SK-N-SH treated with all-trans-retinoic acid at 6 μM for 48 hours (cell line): ENCODE data around the gene RBBP7.
A peak's percentile ranks its signal among the peaks of the same experiment; 100 is the strongest.

Experiments
- ATAC-seq: fragments of 200-7000 bp; cut with Tn5 transposase; 3 replicates; pipeline ENCODE4 v1.9.1; 2020; ENCODE audit warnings: mild to moderate bottlenecking, moderate library complexity
- ARNTL ChIP-seq: fragments of 450-650 bp; formaldehyde crosslinking; IDR thresholded peaks from 2 replicates; pipeline ENCODE4 v1.5.0; 2020; ENCODE audit warnings: low read depth, mild to moderate bottlenecking, moderate library complexity, borderline replicate concordance
- BACH2 ChIP-seq: fragments of 250-450 bp; sonication (Bioruptor Pico); IDR thresholded peaks from 2 replicates; pipeline ENCODE4 v1.9.0; 2021; ENCODE audit warnings: mild to moderate bottlenecking, borderline replicate concordance
- CREB5 ChIP-seq: fragments of 250-450 bp; sonication (Bioruptor Pico); IDR thresholded peaks from 2 replicates; pipeline ENCODE4 v1.5.1; 2020; ENCODE audit warnings: low read depth, mild to moderate bottlenecking, moderate library complexity
- CSDC2 ChIP-seq: fragments of 250-450 bp; sonication (Bioruptor Pico); IDR thresholded peaks from 2 replicates; pipeline ENCODE4 v1.5.0; 2020; ENCODE audit warnings: mild to moderate bottlenecking, moderate library complexity
- ESRRG ChIP-seq: fragments of 250-450 bp; sonication (Bioruptor Pico); IDR thresholded peaks from 2 replicates; pipeline ENCODE4 v1.6.1; 2021; ENCODE audit warnings: mild to moderate bottlenecking
- GLIS3 ChIP-seq: fragments of 250-450 bp; sonication (Bioruptor Pico); IDR thresholded peaks from 2 replicates; pipeline ENCODE4 v1.5.0; 2020; ENCODE audit warnings: mild to moderate bottlenecking, moderate library complexity
- OSR1 ChIP-seq: fragments of 250-450 bp; sonication (Bioruptor Pico); IDR thresholded peaks from 2 replicates; pipeline ENCODE4 v1.8.0; 2022; ENCODE audit warnings: moderate library complexity, mild to moderate bottlenecking, inconsistent platforms
- POU6F1 ChIP-seq: fragments of 250-450 bp; sonication (Bioruptor Pico); IDR thresholded peaks from 2 replicates; pipeline ENCODE4 v1.8.0; 2021; ENCODE audit warnings: low read depth, mild to moderate bottlenecking, moderate library complexity, borderline replicate concordance
- PPARA ChIP-seq: fragments of 250-450 bp; sonication (Bioruptor Pico); IDR thresholded peaks from 2 replicates; pipeline ENCODE4 v1.5.0; 2020; ENCODE audit warnings: mild to moderate bottlenecking, borderline replicate concordance
- RARB ChIP-seq: fragments of 250-450 bp; sonication (Bioruptor Pico); IDR thresholded peaks from 2 replicates; pipeline ENCODE4 v1.8.0; 2021; ENCODE audit warnings: mild to moderate bottlenecking, moderate library complexity
- SNAI2 ChIP-seq: fragments of 250-450 bp; sonication (Bioruptor Pico); IDR thresholded peaks from 2 replicates; pipeline ENCODE4 v1.5.0; 2020; ENCODE audit warnings: mild to moderate bottlenecking, moderate library complexity
- TOX ChIP-seq: fragments of 250-450 bp; sonication (Bioruptor Pico); IDR thresholded peaks from 2 replicates; pipeline ENCODE4 v1.8.0; 2021; ENCODE audit warnings: mild to moderate bottlenecking, moderate library complexity, borderline replicate concordance
- TSHZ2 ChIP-seq: fragments of 250-450 bp; sonication (Bioruptor Pico); IDR thresholded peaks from 2 replicates; pipeline ENCODE4 v1.5.0; 2020; ENCODE audit warnings: mild to moderate bottlenecking, moderate library complexity
- ZC3H10 ChIP-seq: fragments of 250-450 bp; sonication (Bioruptor Pico); IDR thresholded peaks from 2 replicates; pipeline ENCODE4 v1.5.1; 2021; ENCODE audit warnings: mild to moderate bottlenecking, moderate library complexity
- ZFP3 ChIP-seq: fragments of 250-450 bp; sonication (Bioruptor Pico); IDR thresholded peaks from 2 replicates; pipeline ENCODE4 v1.5.0; 2020; ENCODE audit warnings: mild to moderate bottlenecking, moderate library complexity
- ZFP30 ChIP-seq: fragments of 450-650 bp; formaldehyde crosslinking; IDR thresholded peaks from 2 replicates; pipeline ENCODE4 v1.5.0; 2022; ENCODE audit warnings: mild to moderate bottlenecking, moderate library complexity
- ZNF565 ChIP-seq: fragments of 450-650 bp; formaldehyde crosslinking; conservative IDR thresholded peaks from 2 replicates; pipeline ENCODE4 v1.5.0; 2020; ENCODE audit warnings: low read depth, mild to moderate bottlenecking, moderate library complexity
- ZNF70 ChIP-seq: fragments of 450-650 bp; formaldehyde crosslinking; IDR thresholded peaks from 2 replicates; pipeline ENCODE4 v1.5.0; 2020; ENCODE audit warnings: mild to moderate bottlenecking, moderate library complexity
- ZNF8 ChIP-seq: fragments of 450-650 bp; formaldehyde crosslinking; IDR thresholded peaks from 2 replicates; pipeline ENCODE4 v1.5.0; 2020; ENCODE audit warnings: mild to moderate bottlenecking, moderate library complexity

RBBP7 gene

GRCh38 chrX:16819634-16820033, 50.5 kb downstream of the RBBP7 start:
- TF ChIP-seq ZNF70 (no peak), ZNF565 (CRISPR knock-in tag) (no peak), ZFP3 (CRISPR knock-in tag) (no peak), POU6F1 (CRISPR knock-in tag) (no peak), OSR1 (CRISPR knock-in tag) (no peak), TOX (CRISPR knock-in tag) (no peak), RARB (no peak), PPARA (CRISPR knock-in tag) (no peak), BACH2 (CRISPR knock-in tag) (no peak), ZNF8 (CRISPR knock-in tag) (no peak), CSDC2 (no peak), SNAI2 (CRISPR knock-in tag) (no peak), ESRRG (no peak)
- TF ChIP-seq, all 23 proteins: peak for 0
- ATAC-seq: no peak

- TF ChIP-seq BACH2 (CRISPR knock-in tag) (no peak), RARB (no peak), SNAI2 (CRISPR knock-in tag) (no peak), CSDC2 (no peak), PPARA (CRISPR knock-in tag) (no peak), OSR1 (CRISPR knock-in tag) (no peak), GLIS3 (CRISPR knock-in tag) (no peak), ZFP3 (CRISPR knock-in tag) (no peak), ARNTL (no peak), ZFP30 (CRISPR knock-in tag) (no peak), ZC3H10 (CRISPR knock-in tag) (no peak), TSHZ2 (CRISPR knock-in tag) (no peak), TOX (CRISPR knock-in tag) (no peak), CREB5 (CRISPR knock-in tag) (no peak), ZNF565 (CRISPR knock-in tag) (no peak)
- no peak for ATAC-seq
These were observed 55.6 kb downstream of the RBBP7 start for GRCh38 chrX:16814597-16814996.

- ATAC-seq: peak; percentile 73
- TF ChIP-seq BACH2 (CRISPR knock-in tag) (no peak), CSDC2 (no peak), RARB (no peak)
These were observed 62.1 kb downstream of the RBBP7 start for GRCh38 chrX:16807976-16808542.

- no peak for TF ChIP-seq PPARA (CRISPR knock-in tag)
- TF ChIP-seq ZNF70: no peak
- no peak for TF ChIP-seq RARB
- no peak for TF ChIP-seq SNAI2 (CRISPR knock-in tag)
- no peak for TF ChIP-seq CREB5 (CRISPR knock-in tag)
- TF ChIP-seq ZFP30 (CRISPR knock-in tag): no peak
- no peak for TF ChIP-seq ARNTL
- TF ChIP-seq TOX (CRISPR knock-in tag): no peak
- TF ChIP-seq ZC3H10 (CRISPR knock-in tag): no peak
- no peak for TF ChIP-seq CSDC2
- peak; percentile 96 for ATAC-seq
These were observed 62.6 kb downstream of the RBBP7 start for GRCh38 chrX:16807548-16807947.
